Activated naive CD4-positive, alpha-beta T cell (primary cell): ENCODE results near the gene ANKS1A.
A peak's percentile ranks its signal among the peaks of the same experiment; 100 is the strongest.
"Not testable (repeated sequence)": the region's sequence is repeated elsewhere in the genome, so short reads cannot be mapped to it uniquely, and the experiment has no call there.

ENCODE experiments used
- DNase-seq, 4 experiments: peaks; one replicate each; lab custom pipeline; 2025; lab: John Stamatoyannopoulos, UW

Gene ANKS1A

DNA sequence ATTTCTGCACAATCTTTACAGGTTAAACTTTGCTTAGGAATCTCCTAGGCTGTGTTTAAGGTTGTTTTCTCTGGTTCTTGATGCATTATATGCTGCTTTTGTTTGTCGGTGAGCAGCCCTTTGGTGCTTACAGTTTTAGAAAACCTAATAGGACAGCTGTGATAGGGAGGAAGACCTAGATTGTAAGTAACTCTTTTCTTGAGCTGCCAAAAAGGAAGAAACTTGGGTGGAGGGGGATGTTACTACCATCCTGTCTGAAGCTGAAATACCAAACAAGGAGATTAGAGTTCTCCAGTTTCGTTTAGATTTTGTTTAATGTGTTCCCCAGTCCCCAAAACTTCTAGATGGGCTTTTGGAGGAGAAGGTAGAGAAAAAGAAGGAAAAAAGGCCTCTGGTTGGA is 72.0 kb downstream of the ANKS1A start:
- no peak for DNase-seq

DNA sequence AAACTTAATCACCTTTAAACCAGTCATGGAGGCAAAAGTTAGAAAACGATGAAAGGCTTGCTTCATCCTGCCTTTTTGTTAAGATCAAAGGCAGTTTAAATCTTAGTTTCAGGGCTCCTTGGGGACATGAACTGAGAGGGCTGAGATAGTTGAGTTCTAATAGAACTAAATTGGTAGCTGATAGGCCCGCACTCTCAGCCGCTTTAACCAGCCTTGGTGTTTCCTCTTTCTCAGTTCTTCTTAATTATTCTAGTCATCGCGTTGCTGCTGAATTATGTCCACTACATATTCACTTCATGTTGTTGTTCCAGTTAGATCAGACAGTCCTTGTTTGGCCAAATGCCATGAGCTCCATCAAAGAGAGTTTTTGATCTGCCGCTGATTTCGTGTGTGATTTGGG is 72.5 kb downstream of the ANKS1A start:
- no peak for DNase-seq

DNA sequence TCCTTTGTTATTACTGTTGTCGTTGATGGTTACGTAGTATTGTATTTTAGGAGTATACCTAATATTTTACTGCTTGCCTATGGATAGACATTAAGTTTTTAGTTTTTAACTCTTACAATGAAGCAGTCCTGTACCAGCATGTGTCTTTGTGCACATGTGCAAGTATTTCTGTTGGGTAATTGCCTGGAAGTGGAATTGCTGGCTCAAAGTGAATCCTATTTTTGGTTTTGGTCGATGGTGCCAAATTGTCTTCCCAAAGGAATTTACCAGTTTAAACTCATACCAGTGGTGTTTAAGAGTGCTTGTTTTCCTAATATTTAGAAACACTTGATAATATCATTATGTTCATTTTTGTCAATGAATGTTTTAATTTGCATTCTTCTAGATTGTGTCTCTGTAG is 75.5 kb downstream of the ANKS1A start:
- no peak for DNase-seq

DNA sequence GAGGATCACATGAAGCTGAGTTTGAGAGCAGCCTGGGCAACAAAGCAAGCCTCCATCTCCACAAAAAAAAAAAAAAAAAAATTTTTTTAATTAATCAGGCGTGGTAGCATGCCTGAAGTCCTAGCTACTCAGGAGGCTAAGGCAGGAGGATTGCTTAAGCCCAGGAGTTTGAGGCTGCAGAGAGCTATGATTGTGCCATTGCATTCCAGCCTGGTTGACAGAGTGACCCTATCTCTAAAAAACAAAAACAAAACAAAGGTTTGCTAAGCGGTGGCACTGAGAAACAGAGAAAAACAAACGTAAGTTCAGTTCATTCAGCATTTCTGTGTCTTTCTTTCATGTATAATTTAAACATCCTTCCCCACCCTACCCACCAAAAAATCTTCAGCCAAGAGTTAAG is 78.4 kb downstream of the ANKS1A start:
- DNase-seq = no peak

DNA sequence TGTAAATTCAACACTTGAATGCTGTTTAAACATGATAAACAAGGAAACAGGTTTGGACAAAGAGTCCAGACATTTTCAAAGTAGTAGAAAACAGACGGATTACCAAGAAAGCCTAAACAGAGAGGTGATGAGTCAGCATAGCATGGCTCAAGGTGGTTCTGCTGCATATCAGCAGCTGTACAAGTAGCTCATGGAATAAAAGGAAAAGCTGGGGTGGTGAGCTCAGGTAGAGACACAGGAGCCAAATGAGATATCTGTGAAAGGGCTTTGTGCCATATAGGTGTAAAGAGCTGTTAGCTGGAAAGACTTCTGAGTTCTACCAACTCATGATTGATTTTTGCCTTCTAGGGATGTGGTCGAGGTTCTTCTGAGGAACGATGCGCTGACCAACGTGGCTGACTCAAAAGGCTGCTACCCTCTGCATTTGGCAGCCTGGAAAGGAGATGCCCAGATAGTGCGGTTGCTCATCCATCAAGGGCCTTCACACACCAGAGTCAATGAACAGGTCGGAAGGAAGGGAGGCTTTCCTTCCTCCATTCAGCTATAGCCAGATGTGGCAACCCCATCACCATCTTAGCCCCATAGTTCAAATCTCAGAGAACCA is 80.7 kb downstream of the ANKS1A start:
- no peak for DNase-seq

DNA sequence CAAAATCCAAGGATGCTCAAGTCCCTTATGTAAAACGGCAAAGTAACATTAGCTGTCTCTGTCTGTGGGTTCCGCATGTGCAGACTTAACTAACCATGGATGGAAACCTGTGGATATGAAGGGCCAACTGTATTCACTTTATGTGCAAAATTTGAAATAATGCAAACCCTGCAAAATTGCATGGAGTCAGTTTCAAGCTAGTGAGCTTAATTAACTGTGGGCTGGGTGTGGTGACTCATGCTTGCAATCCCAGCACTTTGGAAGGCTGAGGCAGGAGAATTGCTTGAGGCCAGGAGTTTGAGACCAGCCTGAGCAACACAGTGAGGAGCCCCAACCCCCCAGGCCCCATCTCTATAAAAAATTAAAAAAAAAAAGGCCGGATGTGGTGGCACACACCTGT is 81.4 kb downstream of the ANKS1A start:
- DNase-seq = no peak

DNA sequence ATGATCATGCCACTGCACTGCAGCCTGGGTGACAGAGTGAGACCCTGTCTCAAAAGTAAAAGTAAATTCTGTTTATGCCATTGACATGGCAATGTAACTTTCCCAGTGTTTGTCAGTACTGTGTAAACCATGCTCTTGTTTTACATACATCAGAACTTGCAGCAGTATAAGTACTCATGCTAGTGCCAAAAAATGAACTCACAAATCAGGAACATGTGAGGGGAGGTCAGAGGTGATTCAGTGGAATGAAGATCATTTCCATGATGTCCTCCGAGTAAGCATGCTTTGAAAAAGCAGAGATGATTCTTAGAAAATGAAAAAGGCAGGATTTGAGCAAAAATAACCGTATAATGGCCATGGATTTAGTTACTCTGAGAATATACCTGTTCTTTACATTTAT is 81.9 kb downstream of the ANKS1A start:
- DNase-seq = no peak

DNA sequence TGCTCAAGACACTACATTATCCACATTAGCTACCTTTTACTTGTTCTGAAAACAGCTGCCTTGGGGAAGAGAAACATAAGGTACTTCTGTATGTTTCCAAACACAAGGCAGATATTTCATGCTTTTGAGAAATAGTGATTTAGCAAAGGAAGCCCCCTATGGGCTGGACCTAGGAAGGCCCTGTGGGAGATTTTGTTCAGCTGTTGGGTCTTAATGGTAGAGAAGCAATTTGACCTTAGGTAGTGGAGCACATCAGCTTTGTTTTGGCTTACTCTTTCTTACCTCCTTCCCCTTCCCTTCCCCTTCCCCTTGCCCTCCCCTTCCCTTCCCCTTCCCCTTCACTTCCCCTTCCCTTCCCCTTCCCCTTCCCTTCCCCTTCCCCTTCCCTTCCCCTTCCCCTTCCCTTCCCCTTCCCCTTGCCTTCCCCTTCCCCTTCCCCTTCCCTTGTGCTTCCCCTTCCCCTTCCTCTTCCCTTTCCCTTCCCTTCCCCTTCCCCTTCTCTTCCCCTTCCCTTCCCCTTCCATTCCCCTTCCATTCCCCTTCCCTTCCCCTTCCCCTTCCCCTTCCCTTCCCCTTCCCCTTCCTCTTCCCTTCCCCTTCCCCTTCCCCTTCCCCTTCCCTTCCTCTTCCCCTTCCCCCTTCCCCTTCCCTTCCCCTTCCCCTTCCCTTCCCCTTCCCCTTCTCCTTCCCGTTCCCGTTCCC is 84.6 kb downstream of the ANKS1A start:
- DNase-seq = no peak

DNA sequence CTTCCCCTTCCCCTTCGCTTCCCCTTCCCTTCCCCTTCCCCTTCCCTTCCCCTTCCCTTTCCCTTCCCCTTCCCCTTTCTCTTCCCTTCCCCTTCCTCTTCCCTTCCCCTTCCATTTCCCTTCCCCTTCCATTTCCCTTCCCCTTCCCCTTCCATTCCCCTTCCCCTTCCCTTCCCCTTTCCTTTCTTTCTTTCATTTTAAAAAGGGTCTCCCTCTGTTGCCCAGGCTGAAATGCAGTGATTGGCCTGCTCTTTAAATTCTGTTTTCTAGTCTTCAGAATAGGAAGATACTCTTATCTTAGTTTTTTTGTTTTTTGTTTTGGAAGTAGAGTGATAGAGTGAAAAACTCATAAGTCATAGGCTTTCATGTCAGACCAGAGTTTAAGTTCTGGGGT is 85.2 kb downstream of the ANKS1A start:
- DNase-seq = no peak

DNA sequence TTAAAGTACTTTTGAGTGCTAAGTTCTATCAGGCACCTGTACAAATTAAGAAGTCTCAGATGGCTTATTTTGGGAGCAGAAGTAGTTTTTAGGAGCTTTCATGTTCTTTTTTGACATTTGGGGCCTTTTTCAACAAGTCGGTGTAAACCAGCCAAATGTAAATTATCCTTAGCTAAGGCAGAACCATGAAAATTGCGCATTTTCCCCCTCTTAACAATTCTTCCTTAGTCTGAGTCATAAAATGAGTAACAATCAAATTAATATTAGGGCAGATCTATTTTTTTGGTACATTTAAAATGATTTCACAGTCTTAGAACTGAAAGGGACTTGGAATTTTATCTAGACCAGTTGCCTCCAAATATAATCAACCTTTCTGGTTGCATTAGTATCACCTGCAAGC is 87.2 kb downstream of the ANKS1A start:
- no peak for DNase-seq

DNA sequence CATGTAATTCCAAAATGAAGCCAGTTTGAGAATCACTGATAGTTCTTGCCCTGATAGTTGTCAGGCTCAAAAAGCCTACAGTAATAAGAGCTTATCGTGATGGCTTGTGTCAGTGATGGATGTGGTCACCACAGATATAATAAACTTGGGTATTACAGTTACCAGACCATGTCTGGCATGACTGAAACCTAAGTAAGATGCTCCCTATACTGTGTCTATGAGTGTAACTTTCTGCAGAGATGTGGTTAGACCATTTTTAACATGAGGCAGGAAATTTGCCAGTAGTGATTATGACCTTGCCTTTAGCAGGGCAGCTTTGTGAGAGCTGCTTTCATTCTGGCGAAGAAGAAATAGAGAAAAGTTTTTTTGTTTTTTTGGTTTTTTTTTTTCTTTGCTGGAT is 90.2 kb downstream of the ANKS1A start:
- DNase-seq = no peak

DNA sequence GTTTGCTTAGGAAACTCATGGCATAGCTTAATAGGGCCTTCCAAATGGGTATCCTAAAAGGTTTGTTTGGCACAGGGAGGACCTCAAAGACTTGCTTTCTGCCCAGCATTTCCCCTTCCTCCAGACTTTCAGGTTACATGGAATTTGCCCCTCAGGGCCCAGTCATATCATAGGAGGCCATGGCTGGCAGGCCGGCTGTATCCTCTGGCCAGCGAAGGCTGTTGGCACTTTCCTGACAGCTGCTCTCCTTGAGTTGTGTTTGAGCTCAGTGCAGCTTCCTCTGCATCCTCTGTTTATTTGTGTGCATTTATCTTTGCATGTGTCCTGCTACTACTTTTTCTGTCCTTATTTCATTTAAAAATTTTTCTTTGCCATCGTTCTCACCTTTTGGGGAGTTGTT is 90.9 kb downstream of the ANKS1A start:
- no peak for DNase-seq

DNA sequence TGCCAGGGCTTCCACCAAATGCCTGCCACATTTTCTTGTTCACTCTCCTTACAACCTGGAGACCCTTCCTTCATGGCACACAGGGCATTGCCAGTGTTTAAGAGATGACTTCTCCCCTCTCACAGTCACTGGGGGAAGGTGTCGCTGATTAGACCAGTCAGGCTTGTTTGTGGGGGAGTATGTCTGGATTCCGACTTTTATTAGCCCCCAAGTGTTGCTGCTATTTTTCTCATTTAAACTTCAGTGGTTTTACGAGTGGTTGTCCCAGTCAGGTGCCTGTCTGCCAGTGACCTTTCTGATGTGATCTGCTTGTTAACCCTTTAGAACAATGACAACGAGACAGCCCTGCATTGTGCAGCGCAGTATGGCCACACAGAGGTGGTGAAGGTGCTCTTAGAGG is 92.3 kb downstream of the ANKS1A start:
- no peak for DNase-seq

DNA sequence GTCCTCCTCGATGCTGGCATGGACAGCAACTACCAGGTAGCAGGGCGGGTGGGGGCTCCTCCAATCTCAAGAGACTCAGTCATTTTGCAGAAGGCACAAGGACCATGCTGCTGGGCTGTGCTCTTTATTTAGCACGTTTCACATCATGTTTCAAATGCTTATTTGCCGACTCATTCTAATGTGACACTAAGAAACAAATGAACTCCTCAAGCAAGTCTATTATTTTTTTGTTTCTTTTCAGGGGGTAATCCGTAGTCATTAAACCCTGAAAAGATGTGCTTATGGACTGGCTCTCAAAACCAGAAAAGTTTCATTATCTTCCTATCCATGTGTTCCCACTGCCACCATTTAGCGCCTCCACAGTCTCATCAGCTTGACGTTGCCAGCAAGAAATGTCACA is 92.9 kb downstream of the ANKS1A start:
- DNase-seq = no peak

DNA sequence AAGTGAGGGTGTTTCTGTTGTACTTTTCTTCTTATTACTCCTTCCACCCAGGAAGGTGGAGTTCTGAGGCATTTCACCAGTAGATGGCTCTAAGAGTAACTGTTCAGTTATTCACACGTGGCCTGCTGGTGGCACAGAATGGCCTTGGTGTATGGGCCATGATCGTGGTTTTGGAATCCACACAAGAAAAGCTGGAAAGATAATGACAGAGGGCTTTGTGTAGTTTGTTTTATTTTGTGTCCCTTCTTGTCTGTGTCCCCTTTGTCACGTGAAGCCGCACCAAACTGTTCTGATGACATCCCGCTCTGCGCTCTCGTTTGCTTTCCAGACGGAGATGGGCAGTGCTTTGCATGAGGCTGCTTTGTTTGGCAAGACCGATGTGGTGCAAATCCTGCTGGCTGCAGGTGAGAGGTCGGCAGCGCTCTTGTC is 93.4 kb downstream of the ANKS1A start:
- DNase-seq = no peak

DNA sequence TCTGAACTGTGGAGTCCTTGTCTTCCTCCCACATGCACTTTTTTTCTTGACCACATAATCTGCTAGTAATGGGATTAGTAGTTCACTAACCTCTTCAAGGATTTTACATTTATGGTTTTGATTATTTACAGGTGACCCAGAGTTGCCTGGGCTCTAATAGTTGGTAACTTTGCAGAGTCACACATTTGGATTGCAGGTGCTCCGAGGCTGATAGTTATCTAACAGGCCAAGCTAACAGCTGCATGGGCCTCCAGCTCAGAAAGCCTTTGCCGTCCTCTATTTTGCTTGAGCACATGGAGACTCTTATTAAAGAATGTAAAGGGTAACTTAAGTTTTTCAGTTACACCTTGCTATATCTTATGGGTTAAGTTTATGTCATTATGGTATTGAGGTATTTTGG is 95.4 kb downstream of the ANKS1A start:
- DNase-seq = no peak

DNA sequence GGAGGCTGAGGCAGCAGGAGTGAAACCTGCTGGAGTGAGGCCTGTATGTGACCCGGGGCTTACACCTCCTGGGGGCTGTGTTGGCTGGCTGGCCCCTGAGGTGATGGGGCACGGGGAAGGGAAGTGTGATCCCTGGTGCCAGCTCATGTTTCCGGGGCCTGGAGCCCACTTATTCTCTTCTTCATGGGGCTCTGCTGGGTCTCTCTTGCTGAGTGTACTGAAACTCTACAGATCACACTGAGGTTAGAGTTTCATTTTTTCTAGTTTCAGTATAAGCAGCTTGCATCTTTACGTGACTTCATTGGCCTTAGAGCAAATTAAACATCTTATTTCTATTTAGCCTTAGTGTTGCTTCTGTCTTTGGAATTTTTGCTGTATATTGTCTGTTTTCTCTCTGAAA is 96.2 kb downstream of the ANKS1A start:
- DNase-seq = no peak

DNA sequence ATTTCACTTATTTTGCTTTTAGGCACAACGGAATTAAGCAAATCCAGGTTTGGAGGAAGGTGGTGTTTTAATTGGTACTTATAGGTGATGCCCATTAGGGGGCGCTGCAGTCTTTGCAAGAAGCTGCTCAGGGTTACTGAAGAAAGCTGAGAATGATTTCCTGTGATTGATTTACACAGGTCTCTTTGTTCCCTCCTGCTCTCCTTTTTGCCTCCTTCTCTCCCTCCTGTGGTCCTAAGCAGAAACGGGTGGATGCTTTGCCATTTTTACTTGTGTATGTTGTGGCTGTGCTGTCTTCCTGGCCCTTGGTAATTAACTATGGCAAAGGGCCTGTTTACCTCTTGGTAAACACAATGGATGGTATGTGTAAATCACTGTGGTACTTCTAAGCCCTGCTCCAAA is 97.8 kb downstream of the ANKS1A start:
- peak in 2 of 4 experiments; percentile 13 to 37 for DNase-seq

DNA sequence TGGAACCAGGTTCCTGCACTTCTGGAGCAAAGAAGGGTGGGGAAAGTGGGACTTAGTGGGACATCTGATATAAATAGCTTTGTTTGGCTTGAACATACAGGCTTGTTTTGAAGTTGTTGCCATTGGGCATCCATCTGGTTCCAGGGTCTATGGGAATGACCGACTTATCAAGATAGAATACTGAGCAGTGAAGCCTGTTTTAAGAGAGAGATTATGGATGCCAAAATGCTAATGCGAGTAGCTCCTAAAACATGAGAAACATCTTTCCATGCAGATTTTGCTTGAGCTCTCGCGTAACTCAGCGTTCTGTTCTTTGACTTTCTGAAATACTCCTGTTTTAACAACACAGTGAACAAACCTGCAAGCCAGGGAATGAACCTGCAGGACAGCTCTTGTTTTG is 98.5 kb downstream of the ANKS1A start:
- DNase-seq = no peak

DNA sequence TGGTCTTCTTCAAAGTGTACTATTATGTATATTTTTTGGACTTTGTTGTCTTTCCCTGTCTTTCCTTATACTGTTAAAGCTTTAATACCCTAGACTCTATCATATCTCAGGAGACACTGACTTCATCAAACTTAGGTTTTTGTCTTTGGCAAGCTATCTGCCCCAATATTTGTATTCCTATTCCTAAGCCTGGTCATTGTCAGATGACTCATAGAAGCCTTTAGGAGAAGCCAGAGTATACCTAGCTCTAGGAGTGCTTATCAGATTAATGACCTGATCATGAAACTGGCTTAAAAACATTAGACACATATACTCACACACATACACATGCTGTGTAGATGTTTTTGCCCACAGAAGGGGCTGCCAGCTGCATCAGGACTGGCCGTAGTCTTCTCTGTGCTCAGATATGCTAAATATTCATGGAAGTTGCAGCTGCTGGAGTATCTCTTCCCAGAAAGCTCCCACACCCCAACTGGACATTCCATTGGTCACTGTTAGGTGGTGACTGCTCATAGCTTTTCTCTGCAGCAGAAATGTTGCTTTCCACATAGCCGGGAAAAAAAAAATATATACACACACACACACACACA is 102.0 kb downstream of the ANKS1A start:
- no peak for DNase-seq

DNA sequence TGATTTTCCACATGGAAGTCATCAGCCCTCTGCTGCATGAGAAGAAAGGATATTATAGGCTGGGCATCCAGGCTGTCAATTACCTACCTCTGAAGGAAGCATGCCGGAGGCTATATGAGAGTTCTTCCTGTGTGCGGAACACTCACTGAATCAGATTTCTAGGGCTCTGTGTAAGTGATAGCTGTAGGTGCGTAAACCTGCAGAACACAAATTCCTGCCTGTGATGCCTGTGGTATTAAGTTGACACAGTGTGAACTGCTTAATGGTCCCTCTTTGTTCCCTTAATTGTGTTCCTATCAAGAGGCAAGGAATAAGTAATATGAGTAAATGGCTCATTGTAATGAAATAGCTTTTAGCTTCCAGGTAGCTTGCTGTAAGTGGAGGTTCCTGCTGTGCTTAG is 103.3 kb downstream of the ANKS1A start:
- no peak for DNase-seq

DNA sequence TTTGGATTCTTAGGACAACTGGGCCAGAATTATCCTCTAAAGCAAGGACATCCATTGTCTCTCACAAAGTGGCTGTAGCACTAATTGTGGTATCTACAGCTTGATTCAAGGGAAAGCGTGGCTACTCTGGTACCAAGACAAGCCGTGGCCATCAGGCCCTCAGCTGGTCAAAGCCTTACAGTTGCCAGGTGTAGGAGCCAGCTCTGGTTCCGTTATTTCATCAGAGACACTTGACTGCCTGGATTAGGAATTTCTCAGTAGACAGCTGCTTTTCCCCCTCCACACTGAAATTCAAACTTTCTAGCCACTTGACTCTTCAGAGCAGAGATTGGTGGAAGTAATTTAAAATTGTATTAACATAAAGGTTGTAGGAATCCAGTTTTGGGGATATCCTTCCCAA is 104.2 kb downstream of the ANKS1A start:
- DNase-seq = no peak

DNA sequence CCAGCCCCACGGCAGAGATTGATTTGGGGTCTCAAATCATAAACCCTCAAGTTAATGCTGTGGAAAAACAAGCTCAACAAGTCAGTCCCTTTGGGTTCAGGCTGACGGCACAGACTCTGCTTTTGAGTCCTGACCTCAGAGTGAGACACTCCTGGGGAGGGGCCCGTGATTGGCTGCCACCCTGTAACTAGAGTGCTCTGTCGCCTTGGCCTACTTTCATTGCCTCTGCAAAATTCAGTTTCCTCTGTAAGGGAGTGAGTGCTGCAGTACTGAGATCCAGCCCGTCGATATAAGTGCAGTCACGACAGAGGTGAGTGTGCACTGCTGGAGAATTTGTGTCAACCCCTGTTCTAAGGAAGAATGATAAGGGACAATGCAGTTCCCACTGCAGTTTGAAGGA is 105.6 kb downstream of the ANKS1A start:
- DNase-seq = no peak

DNA sequence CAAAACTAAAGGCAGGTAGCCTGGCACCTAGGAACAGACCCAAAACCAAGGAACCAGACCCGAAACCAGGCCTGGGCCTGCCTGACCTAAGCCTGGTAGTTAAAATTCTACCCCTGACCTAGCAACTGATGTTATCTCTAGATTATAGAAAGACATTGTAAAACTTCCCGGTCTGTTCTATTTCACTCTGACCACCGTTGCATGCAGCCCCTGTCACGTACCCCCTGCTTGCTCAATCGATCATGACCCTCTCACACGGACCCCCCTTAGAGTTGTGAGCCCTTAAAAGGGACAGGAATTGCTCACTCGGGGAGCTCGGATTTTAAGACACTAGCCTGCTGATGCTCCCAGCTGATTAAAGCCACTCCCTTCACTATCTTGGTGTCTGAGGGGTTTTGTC is 109.4 kb downstream of the ANKS1A start:
- not testable (repeated sequence) for DNase-seq
